Loucy (cell line): ENCODE data around the gene SREK1IP1.

ENCODE experiments used
- H2AFZ ChIP-seq: fragments of 200-600 bp; sonication (generic); 2 replicates; pipeline ENCODE4 v1.6.0; 2016; ENCODE audit warnings: antibody characterized with exemption, mild to moderate bottlenecking, low read length, moderate library complexity
- H3F3A ChIP-seq: fragments of 200-600 bp; 2 replicates; pipeline ENCODE4 v1.6.0; 2016; ENCODE audit warnings: antibody characterized with exemption, low read depth, mild to moderate bottlenecking
- H3K27me3 ChIP-seq: fragments of 200-600 bp; sonication (generic); 2 replicates; pipeline ENCODE4 v1.6.1; 2014; ENCODE audit warnings: low read length, mild to moderate bottlenecking; ENCODE audit not compliant: insufficient read depth, poor library complexity, severe bottlenecking
- H3K36me3 ChIP-seq: fragments of 200-600 bp; sonication (generic); 2 replicates; pipeline ENCODE4 v1.6.1; 2016; ENCODE audit warnings: low read length; ENCODE audit not compliant: insufficient read depth
- H3K4me1 ChIP-seq: fragments of 200-600 bp; sonication (generic); 2 replicates; pipeline ENCODE4 v1.5.1; 2014; ENCODE audit warnings: low read length, mild to moderate bottlenecking; ENCODE audit not compliant: insufficient read depth, poor library complexity, severe bottlenecking
- H3K4me2 ChIP-seq: fragments of 200-600 bp; sonication (generic); 2 replicates; pipeline ENCODE4 v1.6.0; 2014; ENCODE audit warnings: antibody characterized with exemption, low read length, low read depth, mild to moderate bottlenecking; ENCODE audit not compliant: poor library complexity, severe bottlenecking
- H3K4me3 ChIP-seq: fragments of 200-600 bp; sonication (generic); 2 replicates; pipeline ENCODE4 v1.5.1; 2014; ENCODE audit warnings: low read length, mild to moderate bottlenecking, mixed read lengths; ENCODE audit not compliant: poor library complexity, severe bottlenecking
- H3K79me2 ChIP-seq: fragments of 200-600 bp; sonication (generic); 2 replicates; pipeline ENCODE4 v1.6.1; 2014; ENCODE audit warnings: low read length; ENCODE audit not compliant: insufficient read depth
- H3K9ac ChIP-seq: fragments of 200-600 bp; sonication (generic); 2 replicates; pipeline ENCODE4 v1.6.0; 2014; ENCODE audit warnings: mild to moderate bottlenecking, low read depth, low read length, moderate library complexity; ENCODE audit not compliant: poor library complexity, severe bottlenecking
- H3K9me2 ChIP-seq: fragments of 200-600 bp; sonication (generic); replicated peaks from 2 replicates; pipeline ENCODE4 v1.6.1; 2016; ENCODE audit warnings: low read depth, low read length, mixed read lengths
- H3K9me3 ChIP-seq: fragments of 200-600 bp; sonication (generic); 2 replicates; pipeline ENCODE4 v1.6.1; 2014; ENCODE audit warnings: mild to moderate bottlenecking, antibody characterized with exemption, low read length, low read depth; ENCODE audit not compliant: insufficient read depth
- H4K20me1 ChIP-seq: fragments of 200-600 bp; sonication (generic); 2 replicates; pipeline ENCODE4 v1.6.0; 2014; ENCODE audit warnings: antibody characterized with exemption, low read length, mild to moderate bottlenecking; ENCODE audit not compliant: insufficient read depth, poor library complexity, severe bottlenecking
- CTCF ChIP-seq: fragments of 200-600 bp; sonication (generic); conservative IDR thresholded peaks from 2 replicates; pipeline ENCODE4 v1.5.1; 2014; ENCODE audit warnings: mild to moderate bottlenecking, antibody characterized with exemption, low read length
- EZH2phosphoT487 ChIP-seq: fragments of 200-600 bp; IDR thresholded peaks from 2 replicates; pipeline ENCODE4 v1.6.1; 2018; ENCODE audit warnings: antibody characterized with exemption, mild to moderate bottlenecking, moderate library complexity, borderline replicate concordance

The SREK1IP1 gene

GRCh38 chr5:64765804-64766504 is 2.5 kb downstream of the SREK1IP1 start:
- peaks cover 58% of the 10 kb centered on the region for H3K4me1 ChIP-seq
- H3K9ac ChIP-seq: peak overlapping the region; percentile 89
- H4K20me1 ChIP-seq: peaks cover 16% of the 10 kb centered on the region
- peaks cover 88% of the 10 kb centered on the region for H3K79me2 ChIP-seq
- H3K9me2 ChIP-seq: no peaks in the 10 kb centered on the region
- H3K9me3 ChIP-seq: no peaks in the 10 kb centered on the region
- H3K4me3 ChIP-seq: peak overlapping the region; percentile 92
- H2AFZ ChIP-seq: no peak overlapping the region
- no peaks in the 10 kb centered on the region for H3K27me3 ChIP-seq
- no peaks in the 10 kb centered on the region for H3K36me3 ChIP-seq
- peak overlapping the region; percentile 88 for H3K4me2 ChIP-seq
- no peak for TF ChIP-seq CTCF
- TF ChIP-seq EZH2phosphoT487: no peak
- no peaks in the 10 kb centered on the region for H3F3A ChIP-seq

- Histone ChIP-seq H3K9me3 (no peaks in the 10 kb centered on the region), H3K4me2 (peak overlapping the region; percentile 88), H3K9me2 (no peaks in the 10 kb centered on the region), H3K9ac (no peak overlapping the region), H2AFZ (no peak overlapping the region), H3F3A (no peaks in the 10 kb centered on the region), H3K27me3 (no peaks in the 10 kb centered on the region), H3K79me2 (peaks cover 88% of the 10 kb centered on the region), H3K4me3 (peak overlapping the region; percentile 1), H3K36me3 (no peaks in the 10 kb centered on the region), H3K4me1 (peaks cover 51% of the 10 kb centered on the region), H4K20me1 (peaks cover 20% of the 10 kb centered on the region)
- no peak for TF ChIP-seq CTCF
- TF ChIP-seq EZH2phosphoT487: no peak
Observed at GRCh38 chr5:64763948-64764503, 4.5 kb downstream of the SREK1IP1 start.

DNA sequence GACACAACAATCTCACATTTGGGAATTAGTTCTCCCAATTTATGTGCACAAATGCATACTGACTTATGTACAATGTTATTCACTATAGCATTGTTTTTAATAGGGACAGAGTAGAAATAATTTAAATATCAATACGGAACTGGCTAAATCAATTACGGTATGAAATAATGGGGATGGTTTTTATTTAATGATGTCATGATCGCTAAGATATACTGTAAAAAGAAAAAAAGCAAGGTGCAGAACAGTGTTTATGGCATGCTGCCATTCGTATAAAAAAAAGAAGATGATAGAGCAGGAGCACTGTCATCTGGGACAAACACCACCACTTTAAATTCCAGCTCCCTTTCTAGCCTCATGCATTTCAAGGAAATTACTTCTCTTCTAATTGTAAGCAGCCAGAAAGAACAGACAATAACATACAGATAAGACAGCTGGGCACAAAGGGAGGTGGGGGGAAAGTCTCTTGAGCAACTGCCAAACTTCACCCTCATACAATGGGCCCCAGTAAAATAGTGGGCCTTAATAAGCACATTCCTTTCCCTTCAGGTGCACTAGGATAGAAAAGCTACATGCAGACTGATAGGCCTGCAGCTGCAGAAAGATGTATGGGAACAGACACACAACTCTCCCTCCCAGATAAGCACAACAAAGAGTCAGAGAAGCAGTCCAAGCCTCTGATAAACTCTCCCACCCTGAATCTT is 8.4 kb downstream of the SREK1IP1 start:
- Histone ChIP-seq H3K9me3 (no peaks in the 10 kb centered on the region), H4K20me1 (peaks cover 17% of the 10 kb centered on the region), H3K4me1 (peaks cover 27% of the 10 kb centered on the region), H2AFZ (no peak overlapping the region), H3K36me3 (no peaks in the 10 kb centered on the region), H3K27me3 (no peaks in the 10 kb centered on the region), H3F3A (no peaks in the 10 kb centered on the region), H3K4me2 (peak overlapping the region; percentile 49), H3K9ac (no peak overlapping the region), H3K4me3 (no peak overlapping the region), H3K9me2 (no peaks in the 10 kb centered on the region), H3K79me2 (peaks cover 73% of the 10 kb centered on the region)
- no peak for TF ChIP-seq EZH2phosphoT487
- no peak for TF ChIP-seq CTCF
